ENCODE data around the gene SNTG2.

The SNTG2 gene

DNA sequence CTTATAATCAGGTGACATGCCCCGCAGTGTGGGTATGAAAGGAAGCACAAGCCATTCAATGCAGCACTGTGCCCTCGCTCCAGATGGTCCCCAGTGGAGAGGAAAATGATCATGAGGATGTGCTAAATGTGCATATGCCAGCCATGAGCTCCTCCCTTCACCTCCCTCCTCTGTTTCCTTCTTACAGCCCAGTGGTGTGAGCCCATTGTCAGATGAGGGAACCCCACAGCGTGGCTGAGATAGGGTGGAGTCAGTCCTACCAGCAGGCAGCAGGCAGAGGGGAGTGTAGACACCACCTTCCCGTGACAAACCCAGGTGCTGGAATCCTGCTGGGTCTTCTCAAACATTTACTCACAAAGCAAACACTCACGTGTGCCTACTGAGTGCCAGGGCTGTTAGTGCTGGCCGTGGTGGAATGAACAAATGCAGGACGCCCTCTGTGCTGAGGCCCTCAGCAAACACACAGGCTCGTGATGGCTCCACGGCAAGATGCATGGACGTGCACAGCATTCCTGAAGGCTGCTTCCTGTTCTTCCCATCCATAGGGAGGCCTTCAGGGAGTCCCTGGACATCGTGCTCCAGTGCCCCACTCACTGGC, 280.9 kb downstream of the SNTG2 start:
- no peak for DNase-seq

DNA sequence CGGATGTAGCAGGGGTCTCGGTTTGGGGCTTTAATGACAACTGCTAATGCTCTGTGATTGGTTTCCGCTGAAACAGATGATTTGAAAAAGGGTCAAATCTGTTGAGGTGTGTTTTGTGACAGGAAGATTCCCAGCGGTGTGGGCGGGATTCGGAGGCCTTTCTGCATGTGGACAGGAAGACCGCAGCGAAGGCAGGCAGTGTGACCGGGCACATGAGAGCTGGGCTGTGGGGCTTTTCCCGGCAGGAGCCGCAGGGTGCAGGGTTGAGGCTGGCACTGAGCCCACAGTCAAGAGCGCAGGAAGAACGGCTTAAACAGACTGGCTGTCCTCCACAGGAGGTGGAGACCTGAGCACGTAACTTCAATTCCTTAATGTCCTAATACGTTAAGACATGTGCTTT, 282.6 kb downstream of the SNTG2 start:
- DNase-seq, result peak in 1 of 58 donors; percentile 37

GRCh38 chr2:1234731-1235308, 284.2 kb downstream of the SNTG2 start:
- no peak for DNase-seq

- DNase-seq, result no peak
Measured at GRCh38 chr2:1235806-1236205, 285.2 kb downstream of the SNTG2 start.

DNA sequence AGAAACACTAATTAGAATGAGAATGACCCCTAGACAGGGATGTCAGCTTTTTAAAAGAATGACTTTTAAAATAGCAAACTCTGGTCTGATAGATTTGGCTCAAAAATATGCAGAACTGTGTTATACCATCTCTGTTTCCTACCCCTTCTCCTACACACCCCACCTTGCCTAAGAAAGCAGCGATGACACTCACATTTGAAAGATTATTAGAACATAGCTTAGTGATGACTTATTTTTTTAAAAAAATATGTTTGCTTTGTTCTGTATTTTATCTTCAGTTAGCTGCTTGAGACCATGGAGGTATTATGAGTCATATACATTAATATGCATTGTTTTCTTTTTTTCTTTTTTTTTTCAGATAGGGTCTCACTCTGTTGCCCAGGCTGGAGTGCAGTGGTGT, 286.0 kb downstream of the SNTG2 start:
- DNase-seq, result no peak

DNA sequence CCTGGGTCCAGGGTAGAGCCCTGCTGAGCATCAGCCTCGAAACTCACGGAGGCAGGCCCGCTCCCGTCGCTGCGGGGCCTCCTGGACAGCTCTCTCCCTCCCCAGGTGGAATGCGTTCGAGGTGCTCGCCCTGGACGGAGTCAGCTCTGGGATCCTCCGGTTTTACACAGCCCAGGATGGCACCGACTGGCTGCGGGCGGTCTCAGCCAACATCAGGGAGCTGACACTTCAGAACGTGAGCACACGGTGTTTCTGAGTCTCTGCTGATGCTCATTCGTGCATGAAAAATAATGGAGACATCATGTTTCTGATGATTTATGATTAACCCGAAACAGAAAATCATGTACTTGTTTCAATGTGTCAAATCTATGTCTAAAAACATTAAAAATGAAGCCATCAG, 287.1 kb downstream of the SNTG2 start:
- no peak for DNase-seq

GRCh38 chr2:1238598-1239138, 288.0 kb downstream of the SNTG2 start:
- DNase-seq, result no peak

- DNase-seq, result no peak
Measured at GRCh38 chr2:1245193-1245592, 294.5 kb downstream of the SNTG2 start.

- no peak for DNase-seq
Measured at GRCh38 chr2:1246239-1246638, 295.6 kb downstream of the SNTG2 start.

GRCh38 chr2:1246991-1247390, 296.3 kb downstream of the SNTG2 start:
- no peak for DNase-seq

DNA sequence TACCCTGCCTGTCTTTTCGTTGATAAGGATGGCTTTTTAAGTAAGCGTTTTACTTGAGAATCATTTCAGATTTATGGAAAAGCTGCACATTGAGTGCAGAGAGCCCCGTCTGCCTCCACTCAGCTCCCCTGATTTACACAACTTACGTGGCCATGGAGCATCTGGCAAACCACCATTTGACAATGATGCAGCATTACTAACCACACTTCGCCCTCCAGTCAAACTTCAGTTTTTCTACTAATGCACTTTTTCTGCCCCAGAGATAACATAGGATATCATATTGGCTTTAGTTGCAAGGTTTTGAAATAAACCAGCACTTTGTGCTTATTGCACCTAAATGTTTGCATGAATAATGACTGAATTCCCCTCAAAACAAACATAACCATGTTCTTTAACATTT, 297.5 kb downstream of the SNTG2 start:
- DNase-seq, result no peak

- no peak for DNase-seq
Measured at GRCh38 chr2:1249897-1250687, 299.4 kb downstream of the SNTG2 start.

- no peak for DNase-seq
Measured at GRCh38 chr2:1251520-1251919, 300.9 kb downstream of the SNTG2 start.

GRCh38 chr2:1253629-1254028, 303.0 kb downstream of the SNTG2 start:
- DNase-seq, result no peak

GRCh38 chr2:1254662-1255343, 304.2 kb downstream of the SNTG2 start:
- no peak for DNase-seq

DNA sequence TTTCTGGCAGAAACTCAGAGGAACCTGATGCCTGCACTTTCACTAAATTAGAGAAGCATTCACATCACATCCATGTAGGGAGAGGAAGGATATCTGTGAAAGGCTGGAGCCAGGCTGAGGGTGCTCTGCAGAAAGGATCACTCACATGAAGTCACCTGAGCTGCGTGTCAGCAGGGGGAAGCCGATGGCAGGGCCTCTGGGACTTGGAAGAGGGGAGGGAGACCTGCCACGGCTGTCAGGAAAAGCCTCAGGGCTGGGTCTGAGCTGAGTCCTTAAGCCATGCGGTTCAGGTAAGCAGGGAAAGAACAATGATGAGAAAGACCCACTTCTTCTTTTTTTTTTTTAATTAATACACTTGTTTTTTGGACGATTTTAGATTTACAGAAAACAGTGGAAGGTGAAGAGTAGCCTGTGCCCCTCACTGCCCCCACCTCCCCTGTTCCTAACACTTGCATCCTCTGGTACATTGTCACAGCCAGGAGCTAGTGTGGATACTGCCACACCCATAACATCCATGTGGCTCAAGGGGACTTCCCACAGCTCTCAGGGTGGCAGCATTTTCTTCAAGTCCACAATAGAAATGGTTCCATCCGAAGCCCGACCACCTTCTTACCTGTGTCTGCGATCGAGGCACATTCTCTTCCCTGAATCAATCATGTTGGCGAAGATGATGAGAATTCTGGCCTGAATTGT, 306.1 kb downstream of the SNTG2 start:
- DNase-seq, result no peak

DNA sequence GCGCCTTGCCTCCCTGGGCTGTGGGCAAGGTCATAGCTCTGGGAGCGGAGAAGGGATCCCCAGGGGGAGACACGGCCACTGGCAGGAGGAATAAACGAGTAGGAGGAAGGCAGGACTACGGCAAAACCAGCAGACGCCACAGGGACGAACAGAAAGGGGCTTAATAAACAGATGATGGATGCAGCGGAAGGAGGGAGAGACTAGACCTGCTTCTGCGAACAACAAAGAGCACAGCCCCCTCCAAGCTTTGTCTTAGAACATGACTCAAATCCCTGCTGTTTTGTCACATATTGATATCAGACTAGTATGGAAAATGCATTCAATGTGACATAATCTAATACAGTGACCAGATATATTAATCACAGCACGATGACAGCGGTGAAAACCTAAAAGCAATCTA, 306.7 kb downstream of the SNTG2 start:
- DNase-seq, result no peak

DNA sequence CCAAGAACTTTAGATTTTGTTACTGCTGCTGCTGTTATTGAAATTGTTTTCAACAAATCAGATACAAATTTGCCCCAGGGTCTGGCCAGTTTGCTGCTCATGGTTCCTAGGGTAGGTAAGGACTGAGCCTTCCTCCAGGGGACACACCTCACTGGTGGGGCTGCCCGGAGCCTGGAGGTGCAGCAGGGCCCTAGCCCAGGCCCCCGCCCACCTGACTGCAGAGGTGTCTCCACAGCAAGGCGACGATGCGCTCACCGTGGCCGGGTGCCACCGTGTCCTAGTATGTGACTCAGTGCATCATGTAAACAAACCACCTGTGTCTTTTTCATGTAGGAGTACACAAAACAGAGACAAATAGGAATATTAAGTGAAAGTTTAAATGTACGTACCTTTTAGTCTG, 309.1 kb downstream of the SNTG2 start:
- no peak for DNase-seq

DNA sequence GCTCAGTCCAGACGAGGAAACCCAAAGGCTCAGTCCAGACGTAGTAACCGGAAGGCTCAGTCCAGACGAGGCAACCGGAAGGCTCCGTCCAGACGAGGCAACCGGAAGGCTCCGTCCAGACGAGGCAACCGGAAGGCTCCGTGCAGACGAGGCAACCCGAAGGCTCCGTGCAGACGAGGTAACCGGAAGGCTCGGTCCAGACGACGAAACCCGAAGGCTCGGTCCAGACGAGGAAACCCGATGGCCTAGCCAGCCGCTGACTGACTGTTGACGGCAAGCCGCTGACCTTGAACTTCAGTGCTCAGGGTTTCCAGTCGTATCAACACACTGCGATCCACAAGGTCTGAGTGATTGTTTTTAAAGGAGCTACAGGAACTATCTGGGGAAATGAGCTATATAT, 312.0 kb downstream of the SNTG2 start:
- no peak for DNase-seq

- no peak for DNase-seq
Measured at GRCh38 chr2:1265454-1265853, 314.8 kb downstream of the SNTG2 start.

DNA sequence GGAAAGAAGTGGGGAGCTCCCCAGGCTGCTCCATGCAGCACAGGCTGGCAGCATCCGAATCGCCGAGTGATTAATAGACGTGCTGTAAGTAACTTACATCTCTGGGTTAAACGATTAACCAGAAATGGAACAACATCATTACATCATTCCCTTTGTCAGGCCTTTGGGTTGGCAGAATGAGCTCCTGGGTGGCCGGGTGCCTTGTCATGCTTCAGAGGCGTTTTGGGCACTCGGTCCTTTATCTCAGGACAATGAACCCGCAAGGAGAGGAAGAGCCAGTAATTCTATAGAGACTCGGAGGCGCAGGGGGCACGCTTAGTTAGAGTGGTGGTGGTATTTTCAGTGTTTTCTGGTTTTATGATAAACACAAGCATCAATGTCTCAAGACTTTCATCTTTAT, 315.7 kb downstream of the SNTG2 start:
- DNase-seq, result no peak

Measured in anterior cingulate cortex (tissue), 58 donors.